ENCODE measurements around the gene AGFG2.
A peak's percentile ranks its signal among the peaks of the same experiment; 100 is the strongest.

DNA sequence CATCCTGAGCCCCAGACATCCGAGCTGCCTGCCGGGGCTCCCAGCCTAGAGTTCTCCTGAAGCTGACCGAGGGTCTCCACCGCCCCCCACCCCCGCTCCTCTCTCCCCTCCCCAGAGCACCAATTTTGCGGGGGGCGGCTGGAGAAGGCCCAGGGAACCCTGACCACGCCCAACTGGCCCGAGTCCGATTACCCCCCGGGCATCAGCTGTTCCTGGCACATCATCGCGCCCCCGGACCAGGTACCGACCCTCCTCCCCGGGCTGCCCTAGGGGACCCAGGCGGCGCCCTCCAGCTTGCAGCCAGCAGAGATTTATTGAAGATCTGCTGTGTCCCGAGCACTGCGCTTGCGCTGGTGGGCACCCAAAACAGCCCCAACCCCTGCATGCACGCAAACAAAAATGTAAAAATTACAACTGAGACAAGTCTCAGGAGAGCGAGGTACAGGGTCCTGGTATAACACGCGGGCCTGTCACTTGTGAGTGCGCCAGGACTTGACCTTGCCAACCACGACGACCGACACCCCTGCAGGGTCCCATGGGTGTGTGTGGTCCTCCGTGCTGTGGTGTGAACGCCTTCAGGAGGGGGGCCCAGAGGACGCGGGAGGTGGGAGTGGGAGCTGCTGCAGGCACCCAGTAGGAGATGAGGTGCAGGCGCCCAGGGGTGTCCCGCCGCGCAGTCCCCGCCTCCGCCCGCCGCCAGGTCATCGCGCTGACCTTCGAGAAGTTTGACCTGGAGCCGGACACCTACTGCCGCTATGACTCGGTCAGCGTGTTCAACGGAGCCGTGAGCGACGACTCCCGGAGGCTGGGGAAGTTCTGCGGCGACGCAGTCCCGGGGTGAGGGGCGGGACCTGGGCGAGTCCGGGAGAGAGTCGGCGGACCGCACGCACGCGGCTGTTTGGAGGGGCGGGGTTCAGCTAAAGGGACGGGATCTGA is 66.2 kb downstream of the AGFG2 start:
- TF ChIP-seq CTCF (IDR thresholded peaks at IDR 0.05) (no peak), EZH2phosphoT487 (IDR thresholded peaks at IDR 0.05) (no peak), EZH2 (IDR thresholded peaks at IDR 0.05) (peak; percentile 53)

Measured in neural progenitor cell (in vitro differentiated cells).